ENCODE measurements around the gene TMEM9B. TPM values are rescaled to one million over a fixed set of nuclear protein-coding genes. Genes with fewer than 3 reads are reported as not detected.

Gene TMEM9B
- total and polyA plus RNA-seq, 3 experiments from 2014 or later: 31.3 to 113 (median 32.7) TPM

DNA sequence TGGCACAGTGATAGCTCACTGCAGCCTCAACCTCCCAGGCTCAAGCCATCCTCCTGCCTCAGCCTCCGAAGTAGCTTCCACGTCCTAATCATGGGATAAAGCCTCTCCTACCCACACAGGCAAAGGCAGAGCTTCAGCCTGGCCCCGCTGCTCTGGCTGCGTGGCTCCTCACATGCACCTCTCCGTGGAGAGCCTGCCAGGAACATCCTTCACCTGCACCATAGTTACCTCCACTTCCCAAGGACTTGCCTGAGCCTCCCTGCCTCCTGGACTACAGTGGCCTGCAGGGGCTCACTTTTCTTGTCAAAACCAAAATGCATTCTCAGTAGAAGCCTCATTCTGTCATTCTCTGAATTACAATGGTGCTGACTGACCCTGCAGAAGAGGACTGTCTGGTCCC, 38.0 kb downstream of the TMEM9B start:
- DNase-seq: no peak
- CTCF ChIA-PET: interaction anchor here (0.7 to 1.8 kb wide), 4 partner anchors 9 to 34 kb away, joined by 3 to 6 read pairs (median 4); no protein-coding TSS in a partner anchor
- peaks cover 0 to 15% (median 4%) of the 10 kb centered on the region in 3 donors for H3K36me3 Mint-ChIP-seq
- POLR2A ChIA-PET: no interaction called here
- H3K36me3 ChIP-seq (ENCODE audit: insufficient read depth, low read length): no peaks in the 10 kb centered on the region
- H3K27ac ChIP-seq (ENCODE audit: low read depth, low read length): no peak overlapping the region
- H3K4me3 ChIP-seq (ENCODE audit: low read length): no peak overlapping the region
- H3K9me3 Mint-ChIP-seq: no peaks in the 10 kb centered on the region
- H3K9me3 ChIP-seq (ENCODE audit: low read length): no peaks in the 10 kb centered on the region
- peaks cover 0 to 2% of the 10 kb centered on the region in 2 donors for H3K27me3 Mint-ChIP-seq
- no peak overlapping the region for H3K27ac Mint-ChIP-seq
- H3K4me1 ChIP-seq (ENCODE audit: insufficient read depth, low read length): no peaks in the 10 kb centered on the region
- no peaks in the 10 kb centered on the region for H3K27me3 ChIP-seq (ENCODE audit: insufficient read depth, low read length, poor library complexity, severe bottlenecking)
- no peak overlapping the region for H3K4me3 Mint-ChIP-seq
- H3K4me1 Mint-ChIP-seq: no peaks in the 10 kb centered on the region

DNA sequence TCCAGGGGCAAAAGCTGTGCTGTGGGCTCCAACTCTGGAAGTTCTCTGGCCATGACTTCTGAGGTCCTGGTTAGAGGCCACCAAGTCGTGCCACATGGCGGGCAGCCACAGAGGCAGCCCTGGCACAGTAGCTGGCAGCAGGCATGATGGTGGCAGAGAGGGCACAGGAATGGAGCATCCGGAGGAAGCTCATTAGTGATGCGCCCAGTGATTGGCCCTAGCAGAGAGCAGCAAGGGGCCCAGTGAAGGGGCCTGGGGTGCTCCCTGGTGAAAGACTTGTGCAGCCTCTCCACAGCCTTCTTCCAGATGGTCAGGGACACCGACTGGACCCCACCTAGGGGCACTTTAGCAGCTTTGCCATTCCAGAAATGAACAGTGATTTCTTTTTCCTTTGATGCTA, 38.5 kb downstream of the TMEM9B start:
- H3K27ac Mint-ChIP-seq: no peak overlapping the region
- no peaks in the 10 kb centered on the region for H3K27me3 ChIP-seq (ENCODE audit: insufficient read depth, low read length, poor library complexity, severe bottlenecking)
- no peak overlapping the region for H3K27ac ChIP-seq (ENCODE audit: low read depth, low read length)
- H3K36me3 Mint-ChIP-seq: peaks cover 0 to 19% (median 4%) of the 10 kb centered on the region in 3 donors
- POLR2A ChIA-PET: no interaction called here
- peaks cover 0 to 2% of the 10 kb centered on the region in 2 donors for H3K27me3 Mint-ChIP-seq
- no peaks in the 10 kb centered on the region for H3K36me3 ChIP-seq (ENCODE audit: insufficient read depth, low read length)
- H3K4me3 Mint-ChIP-seq: no peak overlapping the region
- CTCF ChIA-PET: interaction anchor here (0.7 to 1.8 kb wide), 4 partner anchors 9 to 34 kb away, joined by 3 to 6 read pairs (median 4); no protein-coding TSS in a partner anchor
- H3K4me1 ChIP-seq (ENCODE audit: insufficient read depth, low read length): no peaks in the 10 kb centered on the region
- no peaks in the 10 kb centered on the region for H3K4me1 Mint-ChIP-seq
- H3K4me3 ChIP-seq (ENCODE audit: low read length): no peak overlapping the region
- H3K9me3 Mint-ChIP-seq: no peaks in the 10 kb centered on the region
- no peak for DNase-seq
- H3K9me3 ChIP-seq (ENCODE audit: low read length): no peaks in the 10 kb centered on the region

DNA sequence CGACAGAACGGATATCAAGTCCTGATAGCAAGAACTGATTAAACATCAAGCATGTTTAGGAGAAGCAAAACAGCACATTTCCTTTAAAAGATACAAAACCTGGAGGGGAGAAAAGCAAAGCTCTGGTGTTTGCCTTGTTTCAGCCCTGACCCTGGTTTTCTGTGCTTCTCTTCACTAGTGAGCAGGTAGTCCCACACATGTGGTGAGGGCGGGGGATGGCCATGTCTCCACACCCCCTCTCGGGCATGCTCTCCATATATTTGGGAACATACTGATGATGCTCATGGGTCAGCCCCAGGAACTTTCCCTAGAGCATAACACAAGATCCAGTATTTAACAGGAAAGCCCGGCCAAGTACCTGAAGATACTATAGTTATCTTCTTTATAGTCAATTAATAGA, 41.6 kb downstream of the TMEM9B start:
- Histone ChIP-seq H3K27me3 (ENCODE audit: insufficient read depth, low read length, poor library complexity, severe bottlenecking) (no peaks in the 10 kb centered on the region), H3K9me3 (ENCODE audit: low read length) (no peaks in the 10 kb centered on the region), H3K36me3 (ENCODE audit: insufficient read depth, low read length) (peaks cover 5% of the 10 kb centered on the region), H3K4me3 (ENCODE audit: low read length) (no peak overlapping the region), H3K4me1 (ENCODE audit: insufficient read depth, low read length) (no peaks in the 10 kb centered on the region), H3K27ac (ENCODE audit: low read depth, low read length) (no peak overlapping the region)
- POLR2A ChIA-PET: no interaction called here
- Mint-ChIP-seq H3K4me1 (no peaks in the 10 kb centered on the region), H3K36me3 (peaks cover 0 to 47% (median 9%) of the 10 kb centered on the region in 3 donors), H3K4me3 (no peak overlapping the region), H3K9me3 (no peaks in the 10 kb centered on the region), H3K27me3 (peaks cover 0 to 2% of the 10 kb centered on the region in 2 donors), H3K27ac (peak overlapping the region in 1 of 8 donors; percentile 83)
- CTCF ChIA-PET: no interaction called here
- DNase-seq: no peak

DNA sequence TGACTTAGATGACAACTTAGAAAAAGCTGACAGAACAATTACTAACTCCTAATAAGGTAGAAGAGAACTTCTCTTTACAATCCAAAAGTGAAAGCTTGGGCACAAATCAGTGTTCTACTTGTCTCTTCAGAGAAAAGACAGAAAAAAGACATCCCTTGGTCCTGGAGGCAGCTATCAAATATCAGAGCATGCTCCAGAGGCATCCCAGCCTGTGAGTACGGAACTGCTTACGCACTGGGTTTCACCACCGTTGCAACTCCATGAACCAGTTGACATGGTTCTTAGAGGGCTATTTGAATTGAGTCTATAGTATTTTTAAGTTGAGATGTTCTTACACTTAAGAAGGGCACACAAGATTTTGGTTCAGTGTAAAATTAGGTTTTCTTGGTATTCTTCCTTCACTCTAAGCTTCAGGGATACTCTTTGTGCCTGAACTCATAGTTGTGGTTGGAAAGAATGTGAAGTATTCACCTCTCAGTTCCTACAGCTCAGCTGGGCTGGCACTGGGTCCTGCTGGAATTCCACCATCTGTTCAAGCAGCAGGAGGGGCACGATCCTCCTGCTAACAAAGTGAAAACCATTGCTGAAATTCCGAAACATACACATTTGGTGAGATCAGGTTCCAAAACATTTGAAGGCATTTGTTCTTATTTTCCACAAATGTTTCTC, 47.0 kb downstream of the TMEM9B start:
- Mint-ChIP-seq H3K27ac (peak overlapping the region in 1 of 8 donors; percentile 26), H3K4me3 (no peak overlapping the region), H3K36me3 (peaks cover 0 to 61% (median 9%) of the 10 kb centered on the region in 3 donors), H3K27me3 (peaks cover 0 to 2% of the 10 kb centered on the region in 2 donors), H3K4me1 (peaks cover 14 to 21% (median 18%) of the 10 kb centered on the region in 3 donors), H3K9me3 (no peaks in the 10 kb centered on the region)
- Histone ChIP-seq H3K9me3 (ENCODE audit: low read length) (no peaks in the 10 kb centered on the region), H3K4me1 (ENCODE audit: insufficient read depth, low read length) (peaks cover 17% of the 10 kb centered on the region), H3K36me3 (ENCODE audit: insufficient read depth, low read length) (peaks cover 5% of the 10 kb centered on the region), H3K27me3 (ENCODE audit: insufficient read depth, low read length, poor library complexity, severe bottlenecking) (no peaks in the 10 kb centered on the region), H3K4me3 (ENCODE audit: low read length) (no peak overlapping the region), H3K27ac (ENCODE audit: low read depth, low read length) (no peak overlapping the region)
- ChIA-PET CTCF (interaction anchor here (1.1 kb wide), 1 partner anchor 99 kb away, joined by 3 read pairs; no protein-coding TSS in a partner anchor), POLR2A (no interaction called here)
- no peak for DNase-seq

DNA sequence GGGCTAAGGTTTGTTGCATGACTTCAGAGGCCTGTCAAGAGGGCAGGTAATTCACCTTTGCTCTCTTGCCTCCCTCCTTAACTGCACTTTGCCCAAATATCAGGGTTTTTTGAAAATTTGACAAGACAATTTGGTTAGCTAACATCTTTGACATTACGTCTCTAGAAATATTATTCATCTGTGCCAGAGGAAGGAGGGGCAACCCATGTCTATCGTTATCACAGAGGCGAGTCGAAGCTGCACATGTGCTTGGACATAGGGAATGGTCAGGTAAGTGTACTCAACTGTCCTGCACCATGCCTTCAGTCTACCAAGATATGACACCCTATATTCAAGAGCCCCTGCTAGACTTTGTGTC, 49.6 kb downstream of the TMEM9B start:
- H3K27ac Mint-ChIP-seq: peak overlapping the region in 7 of 8 donors; percentile 9 to 90 (median 86)
- peak overlapping the region in 6 of 7 donors; percentile 71 to 79 (median 76) for H3K4me3 Mint-ChIP-seq
- peaks cover 23 to 33% (median 30%) of the 10 kb centered on the region in 3 donors for H3K4me1 Mint-ChIP-seq
- H3K36me3 ChIP-seq (ENCODE audit: insufficient read depth, low read length): peaks cover 5% of the 10 kb centered on the region
- H3K27me3 ChIP-seq (ENCODE audit: insufficient read depth, low read length, poor library complexity, severe bottlenecking): no peaks in the 10 kb centered on the region
- peaks cover 0 to 40% (median 6%) of the 10 kb centered on the region in 3 donors for H3K36me3 Mint-ChIP-seq
- peak overlapping the region; percentile 51 for H3K27ac ChIP-seq (ENCODE audit: low read depth, low read length)
- no peaks in the 10 kb centered on the region for H3K27me3 Mint-ChIP-seq
- no peaks in the 10 kb centered on the region for H3K9me3 ChIP-seq (ENCODE audit: low read length)
- DNase-seq: no peak
- no peaks in the 10 kb centered on the region for H3K9me3 Mint-ChIP-seq
- ChIA-PET POLR2A (no interaction called here), CTCF (interaction anchor here (0.7 to 4.7 kb wide), 10 partner anchors 9 to 620 kb away, joined by 3 to 26 read pairs (median 4); partner anchors contain the start of genes ASCL3 and NRIP3)
- peaks cover 23% of the 10 kb centered on the region for H3K4me1 ChIP-seq (ENCODE audit: insufficient read depth, low read length)
- peak overlapping the region; percentile 53 for H3K4me3 ChIP-seq (ENCODE audit: low read length)

DNA sequence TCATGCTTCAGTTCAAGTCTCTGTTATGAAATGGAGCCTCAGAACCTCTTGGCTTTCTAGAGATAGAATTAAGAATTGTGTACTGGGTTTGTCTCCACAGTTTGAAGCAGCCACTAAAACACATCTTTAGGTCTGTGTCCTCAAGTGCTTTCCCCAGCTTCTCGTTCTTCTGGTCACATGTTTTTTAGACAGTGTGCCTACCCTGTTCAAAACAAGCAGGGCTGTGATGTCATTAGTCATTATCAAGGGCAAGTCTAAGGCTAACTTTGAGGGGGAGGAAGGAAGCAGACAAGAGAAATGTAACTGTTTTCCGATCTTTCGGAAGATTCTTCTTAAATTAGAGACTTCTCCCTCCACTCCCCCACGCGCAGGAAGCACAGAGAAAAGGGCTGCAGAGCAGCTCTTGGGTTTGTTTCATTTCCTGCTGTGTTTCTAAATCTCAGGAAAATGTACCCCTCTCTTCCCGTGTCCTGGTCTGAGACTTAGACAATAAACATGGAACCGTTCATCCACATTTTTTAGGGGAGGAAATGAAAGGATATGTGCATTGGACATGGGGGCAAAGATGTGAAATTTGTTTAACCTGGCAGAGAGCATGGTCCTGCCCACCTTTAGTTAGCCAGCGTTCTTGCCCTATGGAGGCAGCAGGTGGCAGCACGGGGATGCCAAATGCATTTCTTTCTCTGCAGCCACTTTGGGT, 50.1 kb downstream of the TMEM9B start:
- DNase-seq: peak in 4 of 5 donors; percentile 8 to 61 (median 38)
- Histone ChIP-seq H3K27ac (ENCODE audit: low read depth, low read length) (peak overlapping the region; percentile 51), H3K27me3 (ENCODE audit: insufficient read depth, low read length, poor library complexity, severe bottlenecking) (no peaks in the 10 kb centered on the region), H3K36me3 (ENCODE audit: insufficient read depth, low read length) (peaks cover 5% of the 10 kb centered on the region), H3K4me1 (ENCODE audit: insufficient read depth, low read length) (peaks cover 23% of the 10 kb centered on the region), H3K9me3 (ENCODE audit: low read length) (no peaks in the 10 kb centered on the region), H3K4me3 (ENCODE audit: low read length) (peak overlapping the region; percentile 53)
- Mint-ChIP-seq H3K36me3 (peaks cover 0 to 35% (median 5%) of the 10 kb centered on the region in 3 donors), H3K4me3 (peak overlapping the region; percentile 71 to 87 (median 76)), H3K4me1 (peaks cover 26 to 38% (median 34%) of the 10 kb centered on the region in 3 donors), H3K9me3 (no peaks in the 10 kb centered on the region), H3K27me3 (no peaks in the 10 kb centered on the region), H3K27ac (peak overlapping the region; percentile 66 to 97 (median 87))
- ChIA-PET POLR2A (interaction anchor here (0.8 to 1.0 kb wide), 2 partner anchors 50 to 231 kb away, joined by 3 to 4 read pairs; partner anchors contain the start of genes RPL27A, TMEM9B and TRIM66), CTCF (interaction anchor here (0.9 to 4.7 kb wide), 8 partner anchors 12 to 621 kb away, joined by 3 to 26 read pairs (median 5); partner anchors contain the start of gene TMEM9B)

DNA sequence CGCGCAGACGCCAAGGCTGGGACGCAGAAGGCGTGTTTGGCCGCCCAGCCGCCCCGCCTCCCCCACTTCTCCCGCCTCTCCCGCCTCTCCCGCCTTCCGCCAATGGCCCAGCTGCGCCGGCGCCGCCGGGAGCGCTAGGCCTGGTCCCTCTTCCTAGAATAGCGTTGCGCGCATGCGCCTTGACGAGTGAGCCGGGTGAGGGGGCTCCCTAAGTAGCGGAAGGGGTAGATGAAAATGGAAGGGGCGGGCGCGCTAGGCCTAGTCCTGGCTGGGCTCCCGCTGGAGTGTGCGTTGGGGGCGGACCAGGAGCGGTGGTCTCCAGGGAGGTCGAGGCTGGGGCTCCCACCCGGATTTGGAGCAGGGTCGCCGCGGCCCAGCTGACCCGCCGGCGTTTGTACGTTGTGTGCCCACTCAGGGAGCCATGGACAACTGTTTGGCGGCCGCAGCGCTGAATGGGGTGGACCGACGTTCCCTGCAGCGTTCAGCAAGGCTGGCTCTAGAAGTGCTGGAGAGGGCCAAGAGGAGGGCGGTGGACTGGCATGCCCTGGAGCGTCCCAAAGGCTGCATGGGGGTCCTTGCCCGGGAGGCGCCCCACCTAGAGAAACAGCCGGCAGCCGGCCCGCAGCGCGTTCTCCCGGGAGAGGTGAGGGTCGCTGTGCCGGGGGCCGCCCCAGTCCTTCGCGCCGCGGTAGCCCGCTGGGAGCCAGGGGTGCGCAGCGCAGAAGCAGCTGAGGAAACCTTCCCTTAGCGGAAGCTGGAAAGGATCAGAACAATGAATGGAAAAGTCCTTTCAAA, 53.0 kb downstream of the TMEM9B start, which contains the start of gene AKIP1:
AKIP1 (plus strand) TSS at position 161 of the 795 bp plus-strand sequence; CDS start at position 422, 261 bp downstream.
- CTCF ChIA-PET: interaction anchor here (1.2 to 4.7 kb wide), 4 partner anchors 48 to 227 kb away, joined by 3 to 26 read pairs (median 6); no protein-coding TSS in a partner anchor
- H3K4me1 Mint-ChIP-seq: peaks cover 30 to 47% (median 38%) of the 10 kb centered on the region in 3 donors

More for the DNA sequence above, 53.0 kb downstream of the TMEM9B start, which contains the start of gene AKIP1:
- Histone ChIP-seq H3K4me3 (ENCODE audit: low read length) (peak within 1 kb of the TSS; percentile 69), H3K36me3 (ENCODE audit: insufficient read depth, low read length) (no peaks in the 10 kb centered on the region), H3K27ac (ENCODE audit: low read depth, low read length) (peak within 1 kb of the TSS; percentile 55), H3K4me1 (ENCODE audit: insufficient read depth, low read length) (peaks cover 23% of the 10 kb centered on the region), H3K27me3 (ENCODE audit: insufficient read depth, low read length, poor library complexity, severe bottlenecking) (no peaks in the 10 kb centered on the region), H3K9me3 (ENCODE audit: low read length) (no peaks in the 10 kb centered on the region)
- Mint-ChIP-seq H3K9me3 (no peaks in the 10 kb centered on the region), H3K4me3 (peak within 1 kb of the TSS; percentile 90 to 98 (median 93)), H3K27ac (peak within 1 kb of the TSS; percentile 50 to 95 (median 89)), H3K36me3 (peaks cover 0 to 8% (median 0%) of the 10 kb centered on the region in 3 donors), H3K27me3 (no peaks in the 10 kb centered on the region)
- DNase-seq: peak; percentile 72 to 91 (median 80)
- POLR2A ChIA-PET: interaction anchor here (0.9 kb wide), 1 partner anchor 229 kb away, joined by 3 read pairs; the partner anchor contains the start of genes RPL27A and TRIM66

All from CD8-positive, alpha-beta memory T cell (primary cell).